ENCODE results near the gene SLC9A9.
A peak's percentile ranks its signal among the peaks of the same experiment; 100 is the strongest.
"Not testable (repeated sequence)": the region's sequence is repeated elsewhere in the genome, so short reads cannot be mapped to it uniquely, and the experiment has no call there.

Gene SLC9A9

DNA sequence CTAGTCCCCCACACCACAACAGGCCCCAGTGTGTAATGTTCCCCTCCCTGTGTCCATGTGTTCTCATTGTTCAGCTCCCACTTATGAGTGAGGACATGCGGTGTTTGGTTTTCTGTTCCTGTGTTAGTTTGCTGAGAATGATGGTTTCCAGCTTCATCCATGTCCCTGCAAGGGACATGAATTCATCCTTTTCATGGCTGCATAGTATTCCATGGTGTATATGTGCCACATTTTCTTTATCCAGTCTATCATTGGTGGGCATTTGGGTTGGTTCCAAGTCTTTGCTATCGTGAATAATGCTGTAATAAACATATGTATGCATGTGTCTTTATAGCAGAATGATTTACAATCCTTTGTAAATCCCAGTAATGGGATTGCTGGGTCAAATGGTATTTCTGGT, 152.9 kb downstream of the SLC9A9 start:
- DNase-seq (ENCODE audit: low spot score), result not testable (repeated sequence)

DNA sequence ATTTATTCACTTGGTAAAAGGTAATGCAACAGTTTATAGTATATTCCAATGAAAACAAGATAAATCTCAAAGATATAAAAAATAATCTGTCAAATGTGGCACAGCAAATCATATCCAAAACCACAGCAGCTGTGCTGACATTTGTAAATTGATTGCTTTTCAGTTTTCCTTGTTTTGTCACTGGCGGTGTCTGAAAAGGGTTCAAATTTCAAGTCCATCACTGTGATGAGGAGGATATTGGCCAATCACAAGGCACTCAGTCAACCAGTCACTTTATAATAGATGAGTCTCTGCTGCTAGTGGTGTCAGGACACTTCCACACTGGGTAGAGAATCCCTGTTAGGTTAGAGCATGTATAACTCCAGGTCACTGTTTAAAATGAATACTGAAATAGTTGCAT, 154.8 kb downstream of the SLC9A9 start:
- no peak for DNase-seq (ENCODE audit: low spot score)

DNA sequence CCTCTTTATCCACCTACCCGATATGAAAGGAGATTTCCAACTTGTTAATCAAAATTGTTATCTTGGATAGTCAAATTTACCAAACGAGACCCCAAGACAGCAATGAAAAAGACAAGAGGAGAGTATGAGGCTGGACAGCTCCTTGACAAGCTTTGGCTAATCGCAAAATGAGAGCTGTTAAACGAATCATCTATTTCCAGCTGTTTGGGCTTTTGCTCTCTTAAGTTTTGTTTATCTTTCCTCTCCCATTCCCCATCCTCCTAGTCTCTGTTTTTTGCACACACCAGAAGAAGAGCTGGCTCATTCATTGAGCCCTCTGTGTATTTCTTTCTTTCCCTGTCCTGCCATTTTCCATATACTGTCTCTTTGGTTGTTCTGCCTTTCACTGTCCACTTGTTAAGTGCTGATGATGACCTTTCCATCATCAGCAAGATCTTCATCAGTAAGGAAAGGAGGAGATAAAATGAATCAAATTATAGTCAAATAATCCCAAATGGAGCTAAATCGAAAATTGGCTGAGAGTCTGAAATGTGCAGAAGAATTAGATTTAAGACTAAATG, 161.6 kb downstream of the SLC9A9 start:
- no peak for DNase-seq (ENCODE audit: low spot score)

DNA sequence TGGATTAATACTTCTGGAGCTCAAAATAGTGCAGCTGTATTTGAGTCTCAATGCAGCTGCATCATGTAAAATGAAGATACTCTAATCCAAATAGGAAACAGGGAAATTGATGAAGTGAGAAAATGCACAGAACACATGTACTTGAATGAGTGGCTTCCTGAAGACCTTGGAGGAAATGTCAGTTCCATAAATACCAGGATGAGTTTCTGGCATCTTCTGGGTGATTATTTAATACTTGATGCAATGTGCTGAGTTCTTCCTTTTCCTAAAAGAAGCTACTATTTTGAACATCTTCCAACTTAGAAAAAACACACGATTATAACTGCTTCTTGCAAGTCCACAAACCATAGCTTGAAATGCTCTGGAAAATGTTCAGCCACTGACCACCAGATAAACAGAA, 162.8 kb downstream of the SLC9A9 start:
- DNase-seq (ENCODE audit: low spot score), result no peak

DNA sequence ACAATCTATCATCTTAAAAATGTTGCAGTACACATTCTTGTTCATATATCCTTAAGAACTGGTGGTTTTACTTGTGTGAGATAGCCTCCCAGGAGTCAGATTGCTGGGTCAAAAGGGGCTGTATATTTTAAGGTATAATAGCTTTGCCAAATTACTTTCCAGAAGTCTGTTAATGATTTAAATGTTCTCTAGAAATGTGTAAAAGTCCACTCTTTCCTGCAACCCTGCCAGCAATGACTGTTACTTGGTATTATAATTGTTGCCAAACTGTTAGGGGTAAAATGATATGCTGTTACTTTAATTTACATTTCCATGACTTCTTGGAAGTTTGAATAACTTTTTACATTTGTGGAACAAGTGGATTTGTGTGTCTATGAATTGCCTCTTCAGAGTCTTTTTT, 170.8 kb downstream of the SLC9A9 start:
- DNase-seq (ENCODE audit: low spot score), result no peak

DNA sequence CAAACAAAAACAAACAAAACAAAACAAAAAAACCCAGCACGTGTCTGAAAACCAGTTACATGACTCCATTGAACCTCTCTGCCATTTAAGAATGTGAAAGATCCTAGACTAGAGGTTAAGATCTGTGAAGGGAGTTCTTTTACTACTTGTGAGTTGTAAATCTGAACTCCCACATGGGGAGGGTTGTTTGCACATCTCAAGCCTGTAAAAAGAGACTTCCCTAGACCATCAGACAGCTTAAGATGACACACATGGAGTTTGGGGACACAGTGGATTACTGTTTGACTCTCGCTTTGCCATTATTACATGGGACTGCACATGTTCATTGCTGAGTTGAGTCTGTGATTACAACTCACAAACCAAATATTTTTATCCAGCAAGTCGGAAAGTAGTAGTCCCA, 171.5 kb downstream of the SLC9A9 start:
- DNase-seq (ENCODE audit: low spot score), result no peak

DNA sequence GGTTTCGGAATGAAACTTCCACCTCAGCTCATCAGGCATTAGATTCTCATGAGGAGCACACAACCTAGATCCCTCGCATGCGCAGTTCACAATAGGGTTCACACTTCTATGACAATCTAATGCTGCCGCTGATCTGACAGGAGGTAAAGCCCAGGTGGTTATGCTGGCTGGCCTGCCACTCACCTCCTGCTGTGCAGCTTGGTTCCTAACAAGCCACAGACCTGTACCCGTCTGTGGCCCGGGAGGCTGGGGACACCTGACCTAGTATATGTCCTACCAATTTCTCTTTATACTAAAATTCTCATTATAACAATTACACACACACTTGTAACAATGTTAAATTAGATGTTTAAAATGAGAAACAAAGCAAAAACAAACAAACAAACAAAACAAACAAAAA, 172.2 kb downstream of the SLC9A9 start:
- no peak for DNase-seq (ENCODE audit: low spot score)

DNA sequence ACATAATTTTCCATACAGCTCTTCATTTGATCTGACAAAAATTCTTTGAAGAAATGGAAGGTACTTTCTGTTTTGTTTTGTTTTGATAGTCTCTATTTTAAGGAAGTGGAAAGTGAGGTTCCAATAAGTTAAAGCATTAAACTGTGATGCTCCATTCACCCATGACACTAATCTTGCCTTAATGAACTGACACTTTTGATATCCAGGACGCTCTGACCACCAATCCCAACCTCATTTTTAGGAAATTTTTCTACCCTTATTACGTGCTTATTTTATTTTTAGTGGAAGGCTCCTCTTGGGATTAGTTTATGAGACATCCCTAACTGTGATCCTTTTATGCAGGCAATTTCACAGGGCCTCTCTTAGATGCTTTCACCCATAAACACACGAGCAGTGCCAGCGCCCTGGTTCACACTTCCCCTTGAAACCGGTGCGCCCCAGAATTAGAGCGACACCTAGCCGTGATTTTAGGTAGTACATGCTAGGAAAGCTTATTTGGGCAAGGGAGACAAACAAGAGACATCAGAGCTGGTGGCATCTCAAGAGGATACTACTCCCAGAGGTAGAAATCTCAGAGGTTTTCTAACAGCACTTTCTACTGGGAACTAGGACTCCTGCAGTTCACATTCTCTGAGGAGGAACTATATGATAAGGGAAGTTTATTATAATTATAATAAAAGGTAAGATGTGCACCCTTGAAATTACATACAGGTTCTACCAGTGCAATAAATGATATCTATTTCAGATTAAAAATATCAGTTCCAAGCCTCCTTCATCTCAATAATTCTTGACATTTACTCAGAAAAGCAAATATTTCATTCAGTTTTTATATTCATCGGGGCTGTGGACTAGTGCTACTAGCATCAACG, 173.9 kb downstream of the SLC9A9 start:
- peak; percentile 60 for DNase-seq (ENCODE audit: low spot score)

DNA sequence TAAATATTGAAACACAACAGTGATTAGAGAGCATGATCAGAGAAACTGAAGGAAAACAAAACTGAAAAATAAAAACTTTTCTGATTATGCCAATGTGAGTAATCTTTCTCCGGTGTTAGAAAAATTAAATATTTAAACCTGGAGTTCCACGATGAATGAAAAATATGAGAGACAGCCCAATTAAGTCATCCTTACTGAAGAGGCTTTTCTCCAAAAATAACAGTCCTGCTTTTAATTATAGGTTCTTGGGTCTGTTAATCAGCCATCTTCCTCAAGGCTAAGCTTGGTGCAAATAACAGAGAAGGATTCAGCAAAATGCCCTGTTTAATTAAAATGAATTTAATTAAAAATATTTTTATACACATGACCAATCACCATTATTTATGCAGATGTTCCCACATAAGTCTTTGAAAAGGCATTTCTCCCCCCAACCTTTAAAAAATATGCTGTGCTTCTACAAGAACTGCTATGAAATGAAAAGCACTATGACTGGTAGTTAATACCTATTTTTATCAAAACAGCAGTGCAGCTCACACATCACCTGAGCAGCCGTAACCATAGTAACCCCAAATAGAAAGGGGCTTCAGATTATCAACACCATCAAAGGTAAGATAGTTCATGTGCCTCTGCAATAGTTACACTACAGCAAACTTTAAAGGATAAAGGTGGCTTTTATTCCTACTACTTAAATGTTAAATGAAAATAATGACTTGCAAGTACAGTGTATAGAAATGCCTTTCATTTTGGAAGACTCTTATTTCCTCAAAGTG, 175.7 kb downstream of the SLC9A9 start:
- no peak for DNase-seq (ENCODE audit: low spot score)

DNA sequence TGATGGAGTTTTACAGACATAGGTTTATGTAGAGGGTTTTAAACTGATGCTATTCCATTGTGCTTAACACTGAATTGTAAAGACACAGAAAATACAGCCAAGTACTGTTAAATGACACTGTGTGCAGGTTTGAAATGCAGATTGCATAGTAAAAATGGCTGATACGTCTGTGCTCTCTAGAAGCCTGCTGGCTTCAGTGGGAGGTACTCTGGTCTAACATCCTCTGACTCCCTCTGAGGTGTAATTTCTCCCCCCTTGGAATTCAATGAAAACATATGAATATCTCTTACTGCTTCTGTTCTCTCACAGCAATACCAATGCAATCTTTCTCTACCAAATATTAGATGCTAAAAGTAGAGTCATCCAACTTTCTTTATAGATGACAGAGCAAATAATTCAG, 176.6 kb downstream of the SLC9A9 start:
- DNase-seq (ENCODE audit: low spot score), result no peak

DNA sequence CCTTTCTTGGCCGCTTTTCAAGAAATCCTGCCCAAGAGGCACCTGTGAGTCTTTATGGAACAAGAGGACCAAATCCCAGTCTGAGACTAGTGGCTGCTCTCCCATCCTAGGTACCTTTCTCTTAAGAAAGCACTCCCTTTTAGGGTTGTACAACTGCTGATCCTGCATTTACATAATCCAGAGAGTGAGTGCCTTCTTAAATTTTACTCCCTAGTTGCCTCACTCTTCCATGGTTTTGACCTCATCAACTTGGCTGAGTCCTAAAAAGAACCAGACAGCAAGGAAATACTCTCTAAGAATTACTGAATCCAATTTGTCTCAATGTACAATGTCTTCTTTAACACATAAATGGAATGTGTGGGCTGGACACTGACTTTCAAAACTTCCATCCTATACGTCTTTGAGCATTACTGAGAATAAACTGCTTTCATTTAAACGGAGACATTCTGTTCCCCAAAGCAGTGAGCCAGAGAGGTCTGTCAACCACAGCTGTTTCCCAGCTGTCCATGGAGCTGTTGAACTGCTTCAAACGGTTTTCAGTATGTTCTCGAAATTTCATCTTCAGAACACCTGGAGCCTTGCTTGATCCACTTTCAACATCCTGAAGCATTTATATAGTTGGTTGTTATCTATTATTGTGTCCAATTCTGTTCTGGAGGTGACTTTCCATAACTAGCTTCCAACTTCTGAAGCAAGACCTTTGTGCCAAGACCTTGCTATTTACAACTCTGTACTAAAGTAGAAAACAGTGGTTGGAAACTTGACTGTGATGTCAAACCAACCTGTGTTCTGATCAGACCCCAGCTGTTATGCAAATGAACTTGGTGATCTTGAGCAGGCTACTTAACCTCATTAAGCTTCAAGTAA, 179.1 kb downstream of the SLC9A9 start:
- DNase-seq (ENCODE audit: low spot score), result no peak

DNA sequence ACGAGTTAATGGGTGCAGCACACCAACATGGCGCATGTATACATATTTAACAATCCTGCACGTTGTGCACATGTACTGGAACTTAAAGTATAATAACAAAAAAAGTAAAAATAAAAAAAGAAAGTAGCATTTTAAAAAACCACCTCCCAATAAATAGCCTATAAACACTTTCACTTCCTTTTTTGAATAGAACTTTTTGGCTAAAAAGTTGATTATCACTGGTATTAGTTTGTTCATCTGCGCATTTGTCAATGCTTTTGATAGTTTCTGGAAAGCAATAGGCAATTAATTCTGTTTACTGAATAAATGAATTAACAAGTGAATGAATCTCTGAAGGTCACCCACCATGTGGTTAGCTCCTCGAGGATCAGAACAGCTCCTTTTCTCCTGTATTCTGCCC, 179.9 kb downstream of the SLC9A9 start:
- DNase-seq (ENCODE audit: low spot score), result no peak

DNA sequence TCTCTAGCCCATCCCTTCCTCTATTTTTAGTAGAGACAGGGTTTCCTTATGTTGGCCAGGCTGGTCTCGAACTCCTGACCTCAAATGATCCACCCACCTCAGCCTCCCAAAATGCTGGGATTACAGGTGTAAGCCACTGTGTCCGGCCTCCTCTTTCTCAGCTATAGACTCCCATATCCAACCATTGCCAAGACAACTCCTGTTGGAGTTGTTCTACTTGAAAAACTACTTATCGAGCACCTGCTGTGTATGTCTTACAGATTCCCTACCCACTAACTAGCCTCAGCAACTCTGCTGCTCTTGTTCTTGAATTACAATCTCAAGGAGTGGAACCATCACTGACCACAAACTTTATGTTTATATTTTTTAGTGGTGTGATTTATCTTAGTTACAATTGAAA, 186.6 kb downstream of the SLC9A9 start:
- no peak for DNase-seq (ENCODE audit: low spot score)

DNA sequence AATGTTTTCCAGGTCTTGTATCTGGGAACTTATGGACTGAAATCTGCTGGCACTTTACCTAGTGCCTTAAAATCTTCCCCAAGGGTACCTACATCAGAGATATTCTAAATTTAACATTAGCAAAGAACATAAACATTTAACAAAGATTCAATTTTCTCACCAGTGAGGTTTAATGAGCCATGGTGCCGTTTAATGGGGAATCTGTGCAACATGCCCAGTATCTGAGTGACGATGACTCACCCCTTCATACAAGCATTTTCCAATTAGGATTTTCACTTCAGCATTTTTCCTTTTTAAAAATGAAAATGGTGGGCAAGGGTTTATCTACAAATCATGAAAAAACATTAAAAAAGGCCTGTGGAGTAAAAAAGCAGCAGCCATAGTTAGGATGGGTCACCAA, 189.4 kb downstream of the SLC9A9 start:
- no peak for DNase-seq (ENCODE audit: low spot score)

DNA sequence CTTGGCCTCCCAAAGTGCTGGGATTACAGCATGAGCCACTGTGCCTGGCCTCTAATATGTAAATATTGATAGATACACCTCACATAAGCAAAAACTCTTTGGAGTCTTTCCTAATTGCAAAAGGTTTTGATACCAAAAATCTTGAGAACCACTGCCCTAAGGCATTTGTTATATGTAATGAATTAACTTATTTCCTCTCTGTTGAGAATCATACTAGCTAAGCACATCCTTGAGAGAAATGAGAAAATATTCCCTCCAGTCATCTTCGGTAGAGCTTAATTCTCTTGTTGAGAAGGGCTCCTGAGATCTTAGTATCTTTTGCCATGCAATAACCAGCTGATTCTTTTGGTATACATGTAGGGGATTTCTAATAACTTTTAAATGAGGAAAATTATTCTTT, 190.2 kb downstream of the SLC9A9 start:
- DNase-seq (ENCODE audit: low spot score), result no peak

DNA sequence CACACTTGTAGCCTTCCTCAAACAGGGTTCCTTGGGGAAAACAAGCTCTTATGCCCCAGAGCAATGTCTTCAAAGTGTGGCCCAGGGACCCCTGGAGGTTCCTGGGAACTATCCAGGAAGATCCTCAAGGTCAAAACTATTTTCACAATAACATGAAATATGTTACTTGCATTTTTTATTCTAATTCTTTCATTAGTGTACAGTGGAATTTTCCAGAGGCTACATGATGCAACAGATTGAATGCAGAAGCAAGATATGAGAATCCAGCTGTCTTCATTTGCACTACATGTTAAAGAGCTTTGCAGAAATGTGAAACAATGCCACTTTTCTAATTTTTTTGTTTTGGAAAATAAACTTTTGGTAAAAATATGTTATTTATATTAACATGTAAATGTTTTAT, 190.9 kb downstream of the SLC9A9 start:
- DNase-seq (ENCODE audit: low spot score), result no peak

DNA sequence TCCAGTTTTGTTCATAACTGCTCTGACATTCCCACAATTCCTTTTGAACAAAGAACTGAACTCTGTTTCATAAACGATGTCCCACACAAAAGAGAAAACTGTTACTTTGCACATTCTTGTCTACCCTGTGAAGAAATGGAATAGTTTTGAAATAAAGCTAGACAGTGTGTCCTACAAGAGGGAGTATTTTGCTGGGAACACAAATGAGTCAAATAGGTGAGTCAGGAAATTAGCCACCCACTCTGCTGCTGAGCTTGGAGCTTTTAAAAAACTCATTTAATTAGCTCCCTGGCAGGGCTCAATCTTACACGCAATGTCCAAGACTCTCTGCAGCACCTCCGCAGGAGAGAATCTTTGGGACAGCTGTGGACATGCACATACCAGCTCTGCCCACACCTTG, 193.4 kb downstream of the SLC9A9 start:
- DNase-seq (ENCODE audit: low spot score), result no peak

DNA sequence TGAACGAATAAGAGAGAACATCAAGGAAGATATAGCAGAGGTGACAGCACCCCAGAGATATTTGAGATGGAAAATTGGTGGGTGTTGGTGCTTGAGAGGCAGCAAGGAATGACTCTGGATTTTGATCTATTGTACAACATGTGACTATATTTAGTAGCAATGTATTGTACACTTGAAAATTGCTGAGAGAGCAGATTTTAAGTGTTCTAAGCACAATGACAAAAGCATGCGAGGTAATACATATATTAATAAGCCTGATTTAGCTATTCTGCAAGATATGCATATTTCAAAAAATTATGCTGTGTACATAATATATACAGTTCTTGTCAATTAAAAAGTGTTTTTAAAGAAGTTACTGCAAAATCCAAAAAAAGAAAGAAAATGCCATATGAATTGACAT, 194.3 kb downstream of the SLC9A9 start:
- no peak for DNase-seq (ENCODE audit: low spot score)

DNA sequence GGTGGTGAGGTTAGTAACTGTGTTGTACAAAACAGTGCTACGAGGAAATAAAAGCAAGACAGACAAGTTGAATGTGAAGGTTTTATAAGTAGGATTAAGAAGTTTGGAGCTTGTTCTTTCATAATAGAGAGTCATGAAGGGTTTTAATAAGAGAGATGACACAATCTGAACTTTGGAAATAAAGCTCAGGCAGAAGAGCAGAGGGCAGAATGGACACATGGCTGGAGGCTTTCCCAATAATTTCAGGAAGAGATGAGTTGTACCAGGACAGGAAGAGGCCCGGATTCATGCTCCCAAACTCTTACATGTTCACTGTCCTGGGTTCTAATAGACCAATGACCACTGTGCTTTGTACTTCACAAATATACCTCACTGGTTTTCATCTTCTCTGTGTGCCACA, 194.8 kb downstream of the SLC9A9 start:
- DNase-seq (ENCODE audit: low spot score), result no peak

DNA sequence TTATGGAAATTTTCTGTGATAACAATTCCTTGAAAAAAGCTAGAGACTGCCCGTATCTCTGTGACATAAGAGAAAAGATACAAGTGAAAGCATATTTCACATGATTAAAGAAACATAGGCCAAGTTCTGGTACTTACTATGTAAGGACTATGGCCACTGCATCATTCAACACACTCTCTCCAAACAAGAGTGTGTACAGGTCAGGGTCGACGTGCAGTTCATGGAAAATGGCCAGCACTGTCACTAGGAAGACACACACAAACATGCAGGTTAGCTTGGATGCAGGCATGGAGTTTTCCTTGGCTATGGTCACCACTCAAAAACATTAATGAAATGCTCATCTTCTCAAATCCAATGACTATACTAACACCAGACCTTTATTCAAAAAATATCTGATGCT, 196.2 kb downstream of the SLC9A9 start:
- no peak for DNase-seq (ENCODE audit: low spot score)

DNA sequence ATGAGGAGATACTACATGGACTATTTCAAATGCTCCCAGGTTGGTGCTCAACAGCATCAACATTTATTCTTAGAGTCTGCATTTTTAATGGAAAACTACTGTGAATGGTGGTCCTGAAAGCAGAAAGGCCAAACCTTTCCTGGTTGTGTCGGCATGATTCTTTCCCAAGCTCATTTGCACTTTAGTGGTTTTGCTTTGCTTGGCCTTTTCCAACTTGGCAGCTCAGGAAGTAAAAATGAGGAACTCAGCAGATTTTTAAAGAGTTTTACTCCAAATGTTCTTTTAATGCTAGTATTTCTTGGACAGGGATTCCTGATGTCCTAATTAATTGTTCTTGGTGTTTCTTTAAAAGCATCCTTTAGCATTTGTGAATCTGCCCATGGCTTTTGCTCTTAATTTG, 197.4 kb downstream of the SLC9A9 start:
- no peak for DNase-seq (ENCODE audit: low spot score)

DNA sequence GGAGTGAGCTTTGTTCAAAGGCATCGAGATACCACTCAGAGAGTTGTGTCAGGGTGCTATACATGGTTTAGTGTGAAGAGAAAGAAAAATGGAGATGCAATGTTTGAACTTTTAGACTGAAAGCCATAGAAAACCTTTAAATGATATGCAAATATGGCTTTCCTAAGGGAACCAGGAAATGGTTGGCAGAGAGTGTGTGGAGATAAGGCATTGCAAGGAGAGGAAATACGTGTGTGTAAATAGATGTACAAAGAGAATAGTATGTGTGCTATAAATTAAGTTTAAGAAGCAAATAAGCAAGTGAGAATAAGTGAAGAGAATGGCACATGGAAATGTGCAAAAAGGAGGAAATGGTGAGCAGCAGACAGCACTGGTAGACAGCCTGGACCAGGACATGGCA, 198.1 kb downstream of the SLC9A9 start:
- no peak for DNase-seq (ENCODE audit: low spot score)

Data from cerebellar cortex (tissue), 1 donor.